Measurements from ENCODE around the gene C10orf62. TPM values are rescaled to one million over a fixed set of nuclear protein-coding genes. Genes with fewer than 3 reads are reported as not detected.
"Not testable (repeated sequence)": the region's sequence is repeated elsewhere in the genome, so short reads cannot be mapped to it uniquely, and the experiment has no call there.

Gene C10orf62
- total RNA-seq, 1 donor from 2014 or later: not detected

- intact Hi-C loops (cut with micrococcal nuclease): loop anchor here (1.0 to 2.0 kb wide), 5 partner anchors 10 to 147 kb away; partner anchors contain the start of genes MMS19 and UBTD1
- H3K4me1 Mint-ChIP-seq: peaks cover 6% of the 10 kb centered on the region
- peaks cover 2% of the 10 kb centered on the region for H3K27me3 Mint-ChIP-seq
- H3K27ac Mint-ChIP-seq: no peak overlapping the region
- no peak overlapping the region for H3K4me3 Mint-ChIP-seq
- no peaks in the 10 kb centered on the region for H3K36me3 Mint-ChIP-seq (ENCODE audit: low read depth)
- H3K9me3 Mint-ChIP-seq: no peaks in the 10 kb centered on the region
- DNase-seq: peak; percentile 88
These were observed 35.9 kb upstream of the C10orf62 start for GRCh38 chr10:97553575-97554031.

GRCh38 chr10:97554336-97554735 lies 35.2 kb upstream of the C10orf62 start:
- DNase-seq; intact Hi-C loops (cut with micrococcal nuclease); H3K36me3 Mint-ChIP-seq (ENCODE audit: low read depth); H3K9me3 Mint-ChIP-seq; H3K4me3 Mint-ChIP-seq; H3K4me1 Mint-ChIP-seq; H3K27me3 Mint-ChIP-seq; H3K27ac Mint-ChIP-seq: not testable (repeated sequence)

- H3K4me1 Mint-ChIP-seq; H3K4me3 Mint-ChIP-seq; DNase-seq; H3K36me3 Mint-ChIP-seq (ENCODE audit: low read depth); H3K27ac Mint-ChIP-seq; H3K27me3 Mint-ChIP-seq; intact Hi-C loops (cut with micrococcal nuclease); H3K9me3 Mint-ChIP-seq: not testable (repeated sequence)
These were observed 34.0 kb upstream of the C10orf62 start for GRCh38 chr10:97555541-97555940.

GRCh38 chr10:97560731-97561381 lies 28.7 kb upstream of the C10orf62 start:
- H3K9me3 Mint-ChIP-seq; H3K36me3 Mint-ChIP-seq (ENCODE audit: low read depth); H3K4me3 Mint-ChIP-seq; DNase-seq; H3K4me1 Mint-ChIP-seq; H3K27me3 Mint-ChIP-seq; intact Hi-C loops (cut with micrococcal nuclease); H3K27ac Mint-ChIP-seq: not testable (repeated sequence)

GRCh38 chr10:97561386-97562077 lies 28.0 kb upstream of the C10orf62 start:
- H3K27me3 Mint-ChIP-seq; intact Hi-C loops (cut with micrococcal nuclease); H3K27ac Mint-ChIP-seq; DNase-seq; H3K9me3 Mint-ChIP-seq; H3K4me1 Mint-ChIP-seq; H3K36me3 Mint-ChIP-seq (ENCODE audit: low read depth); H3K4me3 Mint-ChIP-seq: not testable (repeated sequence)

- intact Hi-C loops (cut with micrococcal nuclease); H3K27me3 Mint-ChIP-seq: not testable (repeated sequence)
These were observed 27.2 kb upstream of the C10orf62 start for GRCh38 chr10:97562329-97562728.

GRCh38 chr10:97563337-97563736 lies 26.2 kb upstream of the C10orf62 start:
- intact Hi-C loops (cut with micrococcal nuclease): no loop called here
- Mint-ChIP-seq H3K27me3 (no peaks in the 10 kb centered on the region), H3K27ac (no peak overlapping the region), H3K36me3 (ENCODE audit: low read depth) (no peaks in the 10 kb centered on the region), H3K4me3 (no peak overlapping the region), H3K9me3 (no peaks in the 10 kb centered on the region), H3K4me1 (no peaks in the 10 kb centered on the region)
- no peak for DNase-seq

More at GRCh38 chr10:97562329-97562728, 27.2 kb upstream of the C10orf62 start:
- DNase-seq; H3K9me3 Mint-ChIP-seq; H3K36me3 Mint-ChIP-seq (ENCODE audit: low read depth); H3K4me1 Mint-ChIP-seq; H3K4me3 Mint-ChIP-seq; H3K27ac Mint-ChIP-seq: not testable (repeated sequence)

- Mint-ChIP-seq H3K4me1 (no peaks in the 10 kb centered on the region), H3K27ac (no peak overlapping the region), H3K27me3 (no peaks in the 10 kb centered on the region), H3K9me3 (no peaks in the 10 kb centered on the region), H3K4me3 (no peak overlapping the region), H3K36me3 (ENCODE audit: low read depth) (no peaks in the 10 kb centered on the region)
- intact Hi-C loops (cut with micrococcal nuclease): no loop called here
- no peak for DNase-seq
These were observed 24.7 kb upstream of the C10orf62 start for GRCh38 chr10:97564776-97565175.

- no peaks in the 10 kb centered on the region for H3K9me3 Mint-ChIP-seq
- no peaks in the 10 kb centered on the region for H3K36me3 Mint-ChIP-seq (ENCODE audit: low read depth)
- H3K27ac Mint-ChIP-seq: no peak overlapping the region
- intact Hi-C loops (cut with micrococcal nuclease): no loop called here
- H3K4me1 Mint-ChIP-seq: no peaks in the 10 kb centered on the region
- DNase-seq: no peak
- H3K4me3 Mint-ChIP-seq: no peak overlapping the region
- H3K27me3 Mint-ChIP-seq: no peaks in the 10 kb centered on the region
These were observed 23.1 kb upstream of the C10orf62 start for GRCh38 chr10:97566336-97566996.

- intact Hi-C loops (cut with micrococcal nuclease): no loop called here
- no peaks in the 10 kb centered on the region for H3K36me3 Mint-ChIP-seq (ENCODE audit: low read depth)
- no peak overlapping the region for H3K27ac Mint-ChIP-seq
- no peaks in the 10 kb centered on the region for H3K9me3 Mint-ChIP-seq
- no peaks in the 10 kb centered on the region for H3K27me3 Mint-ChIP-seq
- no peak for DNase-seq
- H3K4me3 Mint-ChIP-seq: no peak overlapping the region
- H3K4me1 Mint-ChIP-seq: no peaks in the 10 kb centered on the region
These were observed 21.6 kb upstream of the C10orf62 start for GRCh38 chr10:97567891-97568290.

GRCh38 chr10:97570146-97570788 lies 19.3 kb upstream of the C10orf62 start:
- H3K4me3 Mint-ChIP-seq: no peak overlapping the region
- no peaks in the 10 kb centered on the region for H3K27me3 Mint-ChIP-seq
- no peaks in the 10 kb centered on the region for H3K4me1 Mint-ChIP-seq
- H3K36me3 Mint-ChIP-seq (ENCODE audit: low read depth): no peaks in the 10 kb centered on the region
- no peak for DNase-seq
- intact Hi-C loops (cut with micrococcal nuclease): loop anchor here (10.0 kb wide), 1 partner anchor 165 kb away; the partner anchor contains the start of gene ZFYVE27
- H3K27ac Mint-ChIP-seq: no peak overlapping the region
- H3K9me3 Mint-ChIP-seq: no peaks in the 10 kb centered on the region

GRCh38 chr10:97570789-97571471 lies 18.6 kb upstream of the C10orf62 start:
- Mint-ChIP-seq H3K27me3 (no peaks in the 10 kb centered on the region), H3K4me3 (no peak overlapping the region), H3K4me1 (no peaks in the 10 kb centered on the region), H3K27ac (no peak overlapping the region), H3K36me3 (ENCODE audit: low read depth) (no peaks in the 10 kb centered on the region), H3K9me3 (no peaks in the 10 kb centered on the region)
- no peak for DNase-seq
- intact Hi-C loops (cut with micrococcal nuclease): loop anchor here (10.0 kb wide), 1 partner anchor 164 kb away; the partner anchor contains the start of gene ZFYVE27

- Mint-ChIP-seq H3K4me3 (no peak overlapping the region), H3K36me3 (ENCODE audit: low read depth) (no peaks in the 10 kb centered on the region), H3K9me3 (no peaks in the 10 kb centered on the region), H3K27ac (no peak overlapping the region), H3K27me3 (peaks cover 2% of the 10 kb centered on the region), H3K4me1 (no peaks in the 10 kb centered on the region)
- DNase-seq: no peak
- intact Hi-C loops (cut with micrococcal nuclease): loop anchor here (1.0 to 10.0 kb wide), 2 partner anchors 41 to 163 kb away; partner anchors contain the start of gene ZFYVE27
These were observed 17.9 kb upstream of the C10orf62 start for GRCh38 chr10:97571622-97572021.

All from activated CD4-positive, alpha-beta T cell treated with anti-CD3 and anti-CD28 coated beads, Interleukin-2, amount 10 ng/mL, durations not matched to agents 24 days and 14 days (primary cell).